ENCODE measurements around the gene SEMA3G.

Gene SEMA3G

GRCh38 chr3:52450489-52451236 is 5.8 kb upstream of the SEMA3G start:
- no peak for DNase-seq (ENCODE audit: low read depth)
- in situ Hi-C loops (cut with HindIII; ENCODE audit: low sequenced_read_pairs): no loop called here
- H3K4me3 ChIP-seq (ENCODE audit: low read depth, low read length): no peak overlapping the region
- no peak for TF ChIP-seq CTCF (IDR thresholded peaks at IDR 0.05; ENCODE audit: low read depth, low read length, missing control alignments)

- DNase-seq (ENCODE audit: low read depth): no peak
- H3K4me3 ChIP-seq (ENCODE audit: low read depth, low read length): no peak overlapping the region
- in situ Hi-C loops (cut with HindIII; ENCODE audit: low sequenced_read_pairs): no loop called here
- no peak for TF ChIP-seq CTCF (IDR thresholded peaks at IDR 0.05; ENCODE audit: low read depth, low read length, missing control alignments)
Measured at GRCh38 chr3:52447512-52448355, 2.8 kb upstream of the SEMA3G start.

GRCh38 chr3:52446631-52447511 is 2.0 kb upstream of the SEMA3G start:
- H3K4me3 ChIP-seq (ENCODE audit: low read depth, low read length): no peak overlapping the region
- TF ChIP-seq CTCF (IDR thresholded peaks at IDR 0.05; ENCODE audit: low read depth, low read length, missing control alignments): peak; percentile 100
- in situ Hi-C loops (cut with HindIII; ENCODE audit: low sequenced_read_pairs): no loop called here
- peak; percentile 19 for DNase-seq (ENCODE audit: low read depth)

- DNase-seq (ENCODE audit: low read depth): no peak
- H3K4me3 ChIP-seq (ENCODE audit: low read depth, low read length): no peak overlapping the region
- no peak for TF ChIP-seq CTCF (IDR thresholded peaks at IDR 0.05; ENCODE audit: low read depth, low read length, missing control alignments)
- in situ Hi-C loops (cut with HindIII; ENCODE audit: low sequenced_read_pairs): no loop called here
Measured at GRCh38 chr3:52446042-52446441, 1.1 kb upstream of the SEMA3G start.

GRCh38 chr3:52443791-52444687 is 864 bp downstream of the SEMA3G start:
- no peak for DNase-seq (ENCODE audit: low read depth)
- in situ Hi-C loops (cut with HindIII; ENCODE audit: low sequenced_read_pairs): no loop called here
- no peak for TF ChIP-seq CTCF (IDR thresholded peaks at IDR 0.05; ENCODE audit: low read depth, low read length, missing control alignments)
- no peak overlapping the region for H3K4me3 ChIP-seq (ENCODE audit: low read depth, low read length)

Data from astrocyte of the cerebellum (primary cell).